Stimulated activated CD4-positive, alpha-beta T cell treated with anti-CD3 and anti-CD28 coated beads, TNF-alpha, amount 100 ng/mL, for 48 hours (primary cell): ENCODE measurements around the gene TCF19.

Experiments
- DNase-seq, 3 donors: peaks; one replicate each; pipeline ENCODE4 v3.0.0-alpha.2; 2020; ENCODE audit warnings: low read depth in 3 of 3

Gene TCF19

GRCh38 chr6:31128093-31128676, 30.2 kb upstream of the TCF19 start:
- peak; percentile 36 to 69 (median 67) for DNase-seq

GRCh38 chr6:31129130-31129529, 29.3 kb upstream of the TCF19 start:
- DNase-seq, result no peak

- DNase-seq, result no peak
Observed at GRCh38 chr6:31130751-31131150, 27.6 kb upstream of the TCF19 start.

- no peak for DNase-seq
Observed at GRCh38 chr6:31131595-31131994, 26.8 kb upstream of the TCF19 start.

GRCh38 chr6:31132806-31133205, 25.6 kb upstream of the TCF19 start:
- DNase-seq, result no peak

- no peak for DNase-seq
Observed at GRCh38 chr6:31135710-31136109, 22.7 kb upstream of the TCF19 start.

- no peak for DNase-seq
Observed at GRCh38 chr6:31138982-31139381, 19.4 kb upstream of the TCF19 start, which contains the start of gene PSORS1C2. Gene PSORS1C2 (minus strand): TSS chr6:31139066. CDS start chr6:31139026, 40 bp downstream.

- no peak for DNase-seq
Observed at GRCh38 chr6:31139599-31139998, 18.8 kb upstream of the TCF19 start.

GRCh38 chr6:31140643-31141042, 17.7 kb upstream of the TCF19 start:
- DNase-seq, result no peak

- no peak for DNase-seq
Observed at GRCh38 chr6:31142361-31142761, 16.0 kb upstream of the TCF19 start.

GRCh38 chr6:31143148-31143547, 15.2 kb upstream of the TCF19 start:
- DNase-seq, result no peak

GRCh38 chr6:31144296-31144969, 14.0 kb upstream of the TCF19 start:
- DNase-seq, result no peak

GRCh38 chr6:31144970-31145340, 13.4 kb upstream of the TCF19 start:
- no peak for DNase-seq

- no peak for DNase-seq
Observed at GRCh38 chr6:31145386-31145785, 13.0 kb upstream of the TCF19 start.

GRCh38 chr6:31149827-31150447, 8.5 kb upstream of the TCF19 start:
- DNase-seq, result no peak

- no peak for DNase-seq
Observed at GRCh38 chr6:31152781-31153180, 5.6 kb upstream of the TCF19 start.

GRCh38 chr6:31154436-31154835, 4.0 kb upstream of the TCF19 start:
- no peak for DNase-seq

GRCh38 chr6:31156641-31157040, 1.7 kb upstream of the TCF19 start:
- DNase-seq, result no peak

GRCh38 chr6:31157513-31158139, 763 bp upstream of the TCF19 start, which contains the start of gene CCHCR1:
Gene CCHCR1 (minus strand): TSS chr6:31157802. CDS start chr6:31157600, 202 bp downstream.
- DNase-seq, result no peak

- peak in 1 of 3 donors; percentile 15 for DNase-seq
Observed at GRCh38 chr6:31158863-31159855, 770 bp downstream of the TCF19 start.
